Panc1 (cell line): ENCODE data around the gene GPHN.
"Not testable (repeated sequence)": the region's sequence is repeated elsewhere in the genome, so short reads cannot be mapped to it uniquely, and the experiment has no call there.

Source experiments
- CTCF ChIP-seq: fragments of 450-650 bp; IDR thresholded peaks from 2 replicates; pipeline ENCODE4 v1.5.1; 2017; ENCODE audit warnings: mild to moderate bottlenecking
- POLR2AphosphoS5 ChIP-seq: IDR thresholded peaks from 2 replicates; pipeline ENCODE4 v1.6.1; 2012; ENCODE audit warnings: mild to moderate bottlenecking, low read depth, low read length, moderate library complexity
- REST ChIP-seq, 2 experiments: IDR thresholded peaks; 2 replicates each; pipeline ENCODE4 v1.6.1; 2011 to 2012; ENCODE audit warnings: low read depth in 2 of 2, control low read depth in 1 of 2, low read length in 1 of 2, mild to moderate bottlenecking in 1 of 2, moderate library complexity in 1 of 2; ENCODE audit not compliant: insufficient read depth in 1 of 2
- SIN3A ChIP-seq: IDR thresholded peaks from 2 replicates; pipeline ENCODE4 v1.6.1; 2012; ENCODE audit warnings: low read depth, mild to moderate bottlenecking, low read length, moderate library complexity, borderline replicate concordance; ENCODE audit not compliant: insufficient read depth
- TCF7L2 ChIP-seq: IDR thresholded peaks from 2 replicates; pipeline ENCODE4 v1.6.1; 2011; ENCODE audit warnings: mild to moderate bottlenecking, low read depth, low read length, inconsistent platforms

GRCh38 chr14:66714291-66714690, 206.3 kb downstream of the GPHN start:
- TF ChIP-seq CTCF; TCF7L2; SIN3A; REST (IDR thresholded peaks at IDR 0.05; ENCODE audit: insufficient read depth in 1 of 2, low read depth in 2 of 2, low read length in 1 of 2); POLR2AphosphoS5: not testable (repeated sequence)
